ENCODE results near the gene MAD1L1.

Gene MAD1L1

DNA sequence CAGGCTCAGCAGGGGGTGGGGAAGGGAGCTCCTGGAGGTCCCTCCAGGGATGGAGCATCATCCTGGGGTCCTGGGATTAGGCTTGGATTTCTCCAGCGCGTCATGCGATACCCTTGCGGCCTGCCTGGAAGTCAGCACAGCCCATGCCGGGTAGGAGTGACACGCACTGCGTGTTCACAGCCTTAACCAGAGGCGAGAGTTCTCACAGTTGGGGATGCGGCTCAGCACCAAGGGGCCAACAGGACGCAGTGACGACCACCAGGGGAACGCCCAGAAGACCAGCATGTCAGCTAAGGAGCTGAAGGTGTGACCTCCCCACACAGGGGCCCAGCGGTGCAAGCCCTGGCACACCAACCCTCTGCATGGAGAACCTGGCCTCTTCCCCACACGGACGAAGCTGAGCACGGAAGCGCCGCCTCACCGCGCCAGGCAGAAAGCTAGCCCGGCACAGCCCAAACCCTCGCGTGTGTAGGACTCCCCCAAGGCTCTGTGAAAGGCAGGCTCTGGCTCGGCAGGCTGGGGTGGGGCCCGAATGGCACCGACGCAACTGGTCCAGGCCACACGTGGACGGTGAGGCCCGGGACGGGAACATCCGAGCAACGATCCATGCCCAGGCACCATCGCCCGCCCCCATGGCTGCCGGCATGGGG, 364.1 kb downstream of the MAD1L1 start:
- TF ChIP-seq, protein P1, sequence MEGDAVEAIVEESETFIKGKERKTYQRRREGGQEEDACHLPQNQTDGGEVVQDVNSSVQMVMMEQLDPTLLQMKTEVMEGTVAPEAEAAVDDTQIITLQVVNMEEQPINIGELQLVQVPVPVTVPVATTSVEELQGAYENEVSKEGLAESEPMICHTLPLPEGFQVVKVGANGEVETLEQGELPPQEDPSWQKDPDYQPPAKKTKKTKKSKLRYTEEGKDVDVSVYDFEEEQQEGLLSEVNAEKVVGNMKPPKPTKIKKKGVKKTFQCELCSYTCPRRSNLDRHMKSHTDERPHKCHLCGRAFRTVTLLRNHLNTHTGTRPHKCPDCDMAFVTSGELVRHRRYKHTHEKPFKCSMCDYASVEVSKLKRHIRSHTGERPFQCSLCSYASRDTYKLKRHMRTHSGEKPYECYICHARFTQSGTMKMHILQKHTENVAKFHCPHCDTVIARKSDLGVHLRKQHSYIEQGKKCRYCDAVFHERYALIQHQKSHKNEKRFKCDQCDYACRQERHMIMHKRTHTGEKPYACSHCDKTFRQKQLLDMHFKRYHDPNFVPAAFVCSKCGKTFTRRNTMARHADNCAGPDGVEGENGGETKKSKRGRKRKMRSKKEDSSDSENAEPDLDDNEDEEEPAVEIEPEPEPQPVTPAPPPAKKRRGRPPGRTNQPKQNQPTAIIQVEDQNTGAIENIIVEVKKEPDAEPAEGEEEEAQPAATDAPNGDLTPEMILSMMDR (IDR thresholded peaks at IDR 0.05): no peak

DNA sequence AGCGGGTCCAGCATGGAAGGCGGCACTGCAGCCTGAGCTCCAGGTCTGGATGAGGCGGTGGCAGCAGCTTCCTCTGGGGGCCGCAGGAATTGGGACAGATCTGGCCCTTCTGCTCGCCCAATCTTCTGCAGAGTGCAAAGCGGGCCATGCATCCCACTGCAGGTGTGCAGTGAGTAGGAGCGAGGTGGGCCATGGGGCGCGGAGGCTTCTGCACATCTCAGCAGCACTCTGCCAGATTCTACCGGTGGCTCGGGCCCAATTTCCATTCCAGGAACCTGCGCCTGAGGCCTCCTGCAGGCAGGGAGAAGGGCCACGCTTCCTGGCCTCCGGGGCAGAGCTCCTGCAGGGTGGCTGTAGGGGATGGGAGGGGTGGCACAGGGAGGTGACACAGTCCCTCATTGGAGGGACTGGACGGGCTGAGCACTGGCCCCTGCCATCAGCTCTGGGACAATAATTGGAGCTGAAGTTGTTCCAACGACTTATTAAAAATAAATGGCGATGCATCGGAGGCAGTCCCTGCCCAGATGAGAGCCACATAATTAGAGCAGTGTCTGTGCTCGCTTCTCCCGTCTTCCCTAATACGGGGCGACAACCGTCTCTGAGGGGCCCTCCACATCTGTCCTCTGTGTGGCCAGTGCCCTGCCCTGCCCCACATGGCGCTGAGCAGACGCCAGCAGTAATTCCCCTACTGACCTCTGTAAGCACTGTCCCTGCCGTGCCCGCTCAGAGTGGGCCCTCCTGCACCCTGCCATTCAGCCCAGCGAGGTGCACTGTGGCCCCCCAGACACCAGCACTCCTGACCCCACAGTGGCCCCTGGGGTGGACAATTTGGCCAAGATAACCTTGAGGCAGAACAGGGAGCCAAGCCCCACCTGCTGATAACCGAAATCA, 365.1 kb downstream of the MAD1L1 start:
- TF ChIP-seq, protein P1 (IDR thresholded peaks at IDR 0.05): no peak

DNA sequence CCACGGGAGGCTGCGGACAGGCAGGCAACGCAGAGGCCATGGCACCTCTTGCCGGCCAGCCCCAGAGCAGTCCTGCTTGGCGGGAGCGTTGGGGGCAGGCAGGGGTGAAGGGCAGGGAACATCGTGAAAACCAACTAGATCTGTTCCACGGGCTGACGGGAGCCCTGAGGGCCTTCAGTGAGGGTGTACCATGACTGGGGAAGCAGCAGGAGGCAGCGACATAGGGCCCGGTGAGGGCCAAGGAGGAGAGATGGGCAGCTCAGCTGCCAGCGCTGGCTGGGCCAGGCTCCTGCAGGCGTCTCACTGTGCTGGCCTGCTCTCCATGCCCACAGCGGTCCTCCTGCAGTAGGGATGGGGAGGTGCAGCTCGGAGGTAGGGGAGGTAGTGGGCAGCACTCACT, 366.1 kb downstream of the MAD1L1 start:
- TF ChIP-seq, protein P1 (IDR thresholded peaks at IDR 0.05): no peak

DNA sequence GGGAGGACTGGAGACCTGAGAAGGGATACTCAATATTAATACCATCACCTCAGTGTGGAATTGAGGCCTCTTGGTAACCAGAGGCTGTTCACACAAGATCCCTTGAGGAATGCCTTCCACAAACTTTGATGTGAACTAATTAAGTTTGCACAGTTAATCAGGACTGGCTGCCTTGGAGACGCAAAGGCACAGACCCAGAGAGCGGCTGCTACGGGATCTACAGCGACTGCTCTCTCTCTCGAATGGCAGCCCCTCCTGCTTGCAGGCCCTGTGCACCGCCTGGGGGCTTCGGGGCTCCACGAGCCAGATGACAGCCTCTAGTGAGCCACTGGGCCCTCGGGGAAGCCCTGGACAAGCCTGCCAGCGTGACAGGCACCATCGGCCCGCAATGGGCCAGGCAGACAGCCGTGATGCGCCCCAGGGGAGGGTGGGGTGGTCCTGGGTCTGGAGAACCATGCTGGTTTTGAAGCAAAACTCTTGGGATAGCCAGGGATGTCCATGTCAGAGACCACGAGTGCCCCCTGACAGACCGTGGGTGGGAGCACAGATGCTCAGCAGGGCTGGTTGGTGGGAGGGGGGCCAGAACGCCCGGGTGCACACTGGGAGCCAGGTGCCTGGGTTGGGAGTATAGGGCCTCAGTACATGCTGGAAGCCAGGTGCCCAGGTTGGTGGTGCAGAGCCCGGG, 367.0 kb downstream of the MAD1L1 start:
- TF ChIP-seq, protein P1 (IDR thresholded peaks at IDR 0.05): no peak

DNA sequence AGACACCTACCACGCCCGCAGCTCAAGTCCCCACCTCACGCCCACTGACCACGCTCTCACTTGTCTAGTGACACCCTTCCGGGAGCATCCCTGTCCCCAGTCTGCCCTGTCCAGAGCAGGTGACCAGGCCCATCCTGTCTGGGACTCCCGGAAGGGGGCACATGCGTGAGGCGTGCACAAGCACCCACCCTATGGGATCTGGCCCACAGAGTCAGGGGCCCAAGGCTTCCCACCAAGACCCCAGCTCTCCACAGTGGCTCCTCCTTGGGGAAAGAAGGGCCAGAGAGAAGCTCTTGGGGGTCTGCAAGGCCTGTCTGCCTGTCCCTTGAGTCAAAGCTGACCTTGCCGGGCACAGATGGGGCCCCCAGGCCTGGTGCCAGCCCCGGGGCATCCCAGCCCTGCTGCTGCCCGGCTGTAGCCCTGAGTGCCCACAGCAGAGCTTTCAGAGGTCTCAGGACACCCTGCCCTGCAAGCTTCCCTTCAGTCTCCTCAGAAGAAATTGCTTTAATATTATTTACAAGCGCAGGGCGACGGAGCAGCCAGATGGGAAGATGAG, 367.7 kb downstream of the MAD1L1 start:
- TF ChIP-seq, protein P1 (IDR thresholded peaks at IDR 0.05): no peak

DNA sequence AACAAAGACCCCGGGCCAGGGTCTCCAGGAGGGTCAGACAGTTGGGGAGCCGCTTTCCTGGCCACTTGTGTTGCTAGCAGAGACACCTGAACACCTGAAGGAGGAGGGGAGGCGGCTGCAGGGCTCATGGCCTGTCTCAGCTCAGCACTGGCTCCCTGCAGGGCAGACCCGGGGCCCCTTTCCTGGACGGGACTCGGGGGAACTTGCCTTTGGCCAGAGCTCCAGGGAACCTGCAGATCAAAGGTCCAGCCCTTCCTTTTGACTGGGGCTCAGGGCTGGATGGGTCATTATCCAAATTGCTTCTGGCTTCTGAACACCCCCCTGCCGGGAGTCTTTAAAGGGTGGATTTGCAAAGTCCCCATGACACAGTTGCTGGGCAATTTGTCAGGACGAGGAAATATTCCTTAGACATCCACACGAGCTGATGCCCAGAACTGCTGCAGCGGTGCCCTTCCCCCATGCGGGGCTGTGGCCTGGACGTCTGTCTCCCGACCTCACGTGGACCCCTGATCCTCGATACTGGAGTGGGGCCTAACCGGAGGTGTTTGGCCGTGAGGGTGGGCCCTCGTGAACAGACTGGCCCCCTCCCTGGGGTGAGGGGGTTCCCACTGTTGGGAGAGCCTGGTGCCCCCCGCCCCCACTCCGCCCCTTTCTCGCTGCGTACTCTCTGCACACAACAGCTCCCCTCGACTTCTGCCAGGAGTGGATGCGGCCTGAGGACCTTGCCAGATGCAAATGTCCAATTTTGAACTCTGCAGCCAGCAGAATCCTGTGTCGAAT, 368.4 kb downstream of the MAD1L1 start:
- TF ChIP-seq, protein P1 (IDR thresholded peaks at IDR 0.05): no peak

Data from LNCAP (cell line).